CD4-positive, alpha-beta T cell treated with Interleukin-1 beta for 1 hour (primary cell): ENCODE measurements around the gene SRD5A1.

Experiments used
- DNase-seq, 2 donors: peaks; one replicate each; pipeline ENCODE4 v3.0.0-alpha.2; 2020 to 2022

The SRD5A1 gene

GRCh38 chr5:6632888-6633468 is at the start of gene SRD5A1, which contains the start of gene NSUN2:
SRD5A1 (plus strand) TSS chr5:6633440; CDS start chr5:6633577, 137 bp downstream.
NSUN2 (minus strand) TSS chr5:6633044; CDS start chr5:6632979, 65 bp downstream.
- DNase-seq: peak; percentile 89 to 90

GRCh38 chr5:6584101-6584645 is 49.1 kb upstream of the SRD5A1 start:
- DNase-seq: no peak

DNA sequence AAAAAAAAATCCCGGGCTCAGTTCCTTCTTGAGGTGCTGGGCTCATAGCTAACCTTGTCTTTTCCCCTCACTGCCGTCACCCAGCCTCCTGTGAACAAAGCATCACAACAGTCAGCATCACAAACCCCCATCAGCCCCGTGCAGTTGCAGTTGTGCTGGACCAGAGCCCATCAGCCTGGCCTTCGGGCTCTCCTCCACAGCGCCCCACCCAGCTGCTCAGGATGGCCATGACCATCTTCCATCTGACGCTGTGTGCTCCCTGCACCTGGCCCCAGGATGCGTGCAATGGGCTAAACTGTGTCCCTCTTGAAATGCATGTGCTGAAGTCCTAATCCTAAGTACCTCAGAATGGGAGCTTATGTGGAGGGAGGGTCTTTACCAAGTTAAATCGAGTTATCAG is 48.5 kb upstream of the SRD5A1 start:
- DNase-seq: no peak

- no peak for DNase-seq
Observed at GRCh38 chr5:6585168-6585567, 48.1 kb upstream of the SRD5A1 start.

DNA sequence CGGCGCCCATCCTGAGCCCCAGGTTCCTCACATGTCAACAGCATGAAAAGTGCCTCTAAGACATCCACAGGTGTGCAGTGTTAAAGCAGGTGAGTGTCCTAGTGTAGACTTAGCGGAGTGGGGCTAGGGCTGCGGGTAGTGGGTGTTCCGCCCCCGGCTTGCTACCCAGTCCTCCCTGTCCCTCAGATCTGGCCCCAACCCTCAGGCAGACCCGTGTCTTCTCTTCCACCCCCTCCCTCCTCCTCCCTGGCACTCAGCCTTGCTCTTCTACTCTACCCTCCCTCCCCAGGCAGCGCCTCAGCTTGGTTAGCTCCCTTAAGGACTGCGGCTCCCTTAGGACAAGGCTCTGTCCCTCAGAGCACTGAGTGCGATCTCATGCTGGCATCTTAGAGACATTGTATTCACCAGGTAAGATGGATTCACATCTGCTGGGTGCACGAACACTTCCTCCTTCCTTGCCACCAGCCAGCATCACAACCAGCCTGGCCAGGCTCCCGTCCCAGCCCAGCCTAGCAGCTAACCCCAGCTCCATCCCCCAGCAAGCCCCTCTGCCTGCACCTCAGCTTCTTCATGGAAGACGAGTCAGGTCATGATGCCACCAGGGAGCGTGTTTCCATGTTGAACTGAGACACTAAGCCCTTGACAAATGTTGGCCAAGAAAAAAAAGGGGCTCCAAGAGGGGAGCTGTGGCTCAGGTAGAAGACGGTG is 47.1 kb upstream of the SRD5A1 start:
- DNase-seq: no peak

DNA sequence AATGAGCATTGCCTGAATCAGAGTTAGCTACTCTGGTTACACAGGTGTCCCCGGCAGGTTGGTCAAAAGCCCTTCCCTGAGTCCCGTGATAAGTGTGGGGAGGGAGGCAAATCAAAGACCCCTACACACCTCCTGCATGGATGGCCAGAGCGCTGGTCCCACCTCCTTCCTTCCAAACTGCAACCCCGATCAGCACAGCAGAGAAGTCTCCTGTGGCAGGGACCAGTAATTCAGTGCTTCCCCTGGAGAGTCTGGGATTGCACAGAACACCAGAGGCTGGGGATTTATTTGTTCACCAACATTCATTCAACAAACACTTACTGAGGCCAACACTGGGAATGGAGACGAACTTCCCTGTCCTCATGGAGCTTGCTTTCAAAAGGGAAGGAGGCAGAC is 46.6 kb upstream of the SRD5A1 start:
- DNase-seq: no peak

DNA sequence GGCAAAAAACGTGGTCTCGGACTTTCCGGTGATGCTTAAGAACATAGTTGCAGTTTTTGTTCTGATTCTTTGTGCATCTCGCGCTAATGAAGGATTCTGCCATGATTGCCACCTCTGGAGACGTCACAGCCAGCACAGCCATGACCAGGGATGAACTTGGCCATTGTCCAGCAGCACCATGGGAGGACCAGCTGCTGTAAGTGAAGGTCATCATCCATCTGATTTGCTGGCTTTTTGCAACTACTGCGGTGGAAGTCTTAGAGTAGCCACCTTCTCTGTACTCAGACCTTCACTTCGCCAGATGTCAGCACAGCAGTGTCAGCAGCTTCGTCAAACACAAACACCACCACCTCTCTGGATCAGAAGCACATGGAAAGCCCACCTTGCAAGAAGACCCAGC is 46.1 kb upstream of the SRD5A1 start:
- no peak for DNase-seq

- no peak for DNase-seq
Observed at GRCh38 chr5:6590581-6590980, 42.7 kb upstream of the SRD5A1 start.

DNA sequence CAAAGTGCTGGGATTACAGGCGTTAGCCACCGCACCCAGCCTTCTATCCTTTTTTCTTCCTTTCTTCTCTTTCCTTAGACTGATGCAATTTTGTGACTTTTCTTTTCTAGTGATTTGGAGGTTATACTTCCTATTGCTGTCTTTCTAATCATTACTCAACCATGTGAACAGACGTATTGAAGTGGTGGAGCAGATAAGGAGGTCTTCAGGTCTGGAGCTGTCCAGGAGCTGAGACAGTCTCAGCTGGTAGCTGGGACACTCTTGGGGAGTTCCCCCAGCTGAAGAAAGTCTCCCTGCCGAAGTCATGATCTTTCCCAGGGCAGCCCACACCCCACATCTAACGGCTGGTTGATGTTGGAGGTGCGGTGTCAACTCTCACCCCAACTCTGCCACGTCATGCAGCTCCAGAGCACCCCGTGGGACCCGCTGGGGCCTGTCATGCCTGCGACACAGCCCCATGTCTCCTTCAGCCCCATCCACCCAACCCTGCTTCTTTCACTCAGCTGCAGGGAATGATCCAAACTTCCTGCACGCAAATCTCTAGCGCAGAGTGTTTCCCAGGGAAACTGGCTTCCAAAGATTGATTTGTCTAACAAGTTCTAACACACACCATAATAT is 41.5 kb upstream of the SRD5A1 start:
- no peak for DNase-seq

- DNase-seq: no peak
Observed at GRCh38 chr5:6592601-6593000, 40.6 kb upstream of the SRD5A1 start.

DNA sequence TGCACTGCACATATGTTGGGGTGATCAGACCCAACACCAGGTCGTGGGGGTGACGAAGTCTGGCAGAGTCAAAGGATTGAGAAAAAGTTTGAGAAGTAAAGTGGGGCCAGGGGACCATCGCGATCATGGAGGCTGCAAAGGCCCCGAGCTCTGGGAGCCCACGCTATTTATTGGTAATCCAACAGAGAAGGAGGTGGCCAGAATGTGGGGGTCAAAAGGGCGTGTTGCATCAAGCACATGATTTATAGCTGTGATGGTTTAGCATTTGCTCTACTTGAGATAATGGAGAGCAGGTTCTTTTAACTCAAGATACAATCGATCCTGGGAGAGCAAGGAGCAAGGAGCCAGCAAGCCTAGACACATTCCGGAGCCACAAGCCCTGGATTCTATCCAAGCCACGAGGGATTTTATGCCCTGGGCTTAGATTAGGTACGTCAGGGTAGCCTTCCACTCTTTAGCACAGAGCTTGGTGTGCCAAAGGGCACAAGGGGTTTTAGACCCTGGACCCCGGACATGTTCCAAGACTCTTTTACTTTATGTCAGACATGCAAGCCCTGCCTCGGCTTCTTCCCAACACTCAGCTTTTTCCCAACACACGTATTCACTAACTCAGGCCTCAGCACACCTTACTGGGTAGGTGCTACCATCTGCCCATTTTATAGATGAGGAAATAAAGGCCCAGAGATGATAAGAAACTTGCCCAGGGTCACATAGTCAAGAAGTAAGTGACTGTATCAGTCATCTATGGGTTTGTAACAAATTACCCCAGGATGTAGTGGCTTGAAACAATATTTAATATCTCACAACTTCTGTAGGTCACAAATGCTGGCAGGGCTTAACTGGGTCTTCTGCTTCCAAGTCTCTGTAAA is 39.9 kb upstream of the SRD5A1 start:
- no peak for DNase-seq

DNA sequence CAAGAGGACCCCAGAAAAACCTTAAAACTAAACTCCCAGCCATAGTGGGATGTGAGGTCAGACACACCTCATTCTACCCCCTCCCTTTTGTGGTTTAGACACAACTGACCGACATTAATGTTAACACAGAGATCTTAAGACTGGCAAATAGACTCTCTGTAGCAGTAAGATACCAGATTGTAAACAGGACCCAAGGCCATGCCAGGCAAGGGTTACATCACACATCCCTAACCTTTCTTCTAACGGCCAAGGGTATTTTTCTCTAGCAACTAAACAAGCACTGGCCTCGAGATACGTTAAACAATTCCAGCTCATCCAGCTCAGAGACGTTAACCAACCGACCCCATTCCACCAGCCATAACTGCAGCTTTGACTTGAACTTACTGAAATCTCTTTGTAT is 39.2 kb upstream of the SRD5A1 start:
- no peak for DNase-seq

- DNase-seq: no peak
Observed at GRCh38 chr5:6595405-6595804, 37.8 kb upstream of the SRD5A1 start.

GRCh38 chr5:6596388-6596787 is 36.9 kb upstream of the SRD5A1 start:
- no peak for DNase-seq

- DNase-seq: no peak
Observed at GRCh38 chr5:6597557-6597956, 35.7 kb upstream of the SRD5A1 start.

DNA sequence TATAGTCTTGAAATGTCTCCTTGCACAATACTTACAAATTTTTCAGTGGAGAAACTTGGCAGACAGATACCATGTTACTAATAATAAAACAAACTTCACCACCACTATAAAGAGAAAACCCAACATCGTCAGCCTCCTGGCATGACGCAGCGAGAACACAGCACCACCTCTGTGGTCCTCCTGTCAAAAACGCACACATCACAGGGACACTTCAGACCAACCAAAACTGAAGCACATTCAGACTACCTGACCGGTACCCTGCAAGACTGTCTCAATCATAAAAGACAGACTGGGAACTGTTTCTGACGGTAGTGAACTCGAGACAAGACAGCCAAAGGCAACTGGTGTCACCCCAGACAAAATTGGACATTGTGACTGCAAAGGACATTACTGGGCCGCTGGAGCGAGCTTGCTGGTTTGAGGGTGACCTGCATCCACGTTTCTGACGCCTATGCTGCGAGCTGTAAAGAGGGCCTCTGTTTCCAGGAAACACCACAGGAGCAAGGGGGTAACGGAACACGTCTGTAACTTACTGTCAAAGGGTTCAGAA is 34.8 kb upstream of the SRD5A1 start:
- DNase-seq: no peak

- DNase-seq: no peak
Observed at GRCh38 chr5:6599739-6600138, 33.5 kb upstream of the SRD5A1 start.

- no peak for DNase-seq
Observed at GRCh38 chr5:6601271-6601670, 32.0 kb upstream of the SRD5A1 start.

DNA sequence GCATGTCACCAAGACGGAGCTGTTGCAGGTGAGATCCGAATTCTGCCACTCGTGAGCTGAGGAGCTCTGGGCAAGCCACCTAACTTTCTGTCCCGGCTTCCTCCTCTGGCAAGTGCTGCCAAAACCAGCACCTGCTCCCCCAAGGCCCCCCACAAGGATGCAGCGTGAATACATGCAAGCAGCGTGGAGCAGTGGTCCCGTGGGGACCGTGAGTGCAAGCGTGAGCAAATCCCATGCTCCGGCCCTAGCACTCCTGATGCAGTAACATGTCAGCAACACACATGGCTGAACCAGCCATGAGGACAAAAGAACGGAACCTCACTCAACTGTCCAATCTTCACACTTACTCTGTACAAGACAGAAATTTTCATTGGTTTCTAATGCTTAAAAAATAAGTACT is 31.4 kb upstream of the SRD5A1 start:
- no peak for DNase-seq

DNA sequence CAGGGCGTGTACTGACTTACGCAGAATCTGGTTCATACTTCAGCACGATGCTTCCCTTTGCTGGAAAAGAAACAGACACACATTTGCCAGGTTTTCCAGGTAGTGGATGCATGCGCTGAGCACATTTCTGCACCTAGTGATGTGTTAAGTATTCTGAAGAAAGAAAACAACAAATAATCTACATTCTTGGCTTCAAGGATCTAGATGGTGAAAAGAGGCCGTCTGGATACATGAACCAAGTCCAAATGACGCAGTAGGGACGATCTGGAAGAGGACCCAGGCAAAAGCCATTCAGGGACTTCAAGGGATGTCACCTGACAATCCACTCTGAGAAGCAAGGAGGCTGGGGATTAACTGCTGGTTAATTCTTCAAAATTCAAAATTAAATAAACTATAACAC is 30.8 kb upstream of the SRD5A1 start:
- DNase-seq: no peak

- no peak for DNase-seq
Observed at GRCh38 chr5:6603643-6604042, 29.6 kb upstream of the SRD5A1 start.

- DNase-seq: no peak
Observed at GRCh38 chr5:6604341-6604740, 28.9 kb upstream of the SRD5A1 start.

DNA sequence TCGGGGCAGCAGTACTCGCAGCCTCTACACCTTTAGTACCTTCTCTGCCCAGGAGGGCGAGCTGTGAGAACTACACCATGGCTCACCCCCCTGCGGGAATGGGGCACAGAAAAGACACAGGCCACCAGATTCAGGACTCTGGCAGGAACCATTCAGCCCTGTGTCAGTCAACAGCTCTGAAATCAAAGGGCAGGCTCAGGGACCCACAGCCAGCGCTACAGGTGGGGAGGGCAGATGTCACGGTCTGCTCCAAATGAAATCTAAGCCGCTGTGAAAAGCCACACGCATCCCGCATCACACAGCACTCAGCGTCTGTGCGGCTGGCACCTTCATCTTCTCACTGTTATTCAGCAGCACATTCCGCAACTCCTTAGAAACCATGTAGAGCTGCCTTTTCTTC is 28.3 kb upstream of the SRD5A1 start:
- DNase-seq: no peak
